Measurements from ENCODE around the gene JADE2.

DNA sequence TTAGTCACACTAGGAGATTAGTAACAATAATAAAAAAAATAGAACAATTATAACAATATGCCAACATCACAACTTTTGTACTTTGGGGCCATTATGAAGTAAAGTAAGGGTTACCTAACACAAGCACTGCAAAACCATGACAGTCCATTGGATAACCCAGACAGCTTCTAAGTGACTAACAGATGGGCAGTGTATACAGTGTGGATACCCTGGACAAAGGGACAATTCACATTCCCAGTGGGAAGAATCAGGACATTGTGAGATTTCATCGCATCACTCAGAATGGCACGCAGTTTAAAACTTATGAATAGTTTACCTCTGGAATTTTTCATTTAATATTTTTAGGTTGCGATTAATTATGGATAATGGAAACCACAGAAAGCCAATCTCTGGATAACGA is 45.6 kb upstream of the JADE2 start:
- TF ChIP-seq GATA2 (IDR thresholded peaks at IDR 0.05; ENCODE audit: low read depth, low read length) (no peak), GATA3 (IDR thresholded peaks at IDR 0.05; ENCODE audit: low read depth, low read length) (no peak)
